ENCODE measurements around the gene MAMSTR. TPM values are rescaled to one million over a fixed set of nuclear protein-coding genes. Genes with fewer than 3 reads are reported as not detected.

The MAMSTR gene
- total and polyA plus RNA-seq, 9 of the 15 experiments (the other 6 are each of a cell fraction or from before 2014, with no cell fraction given), result 0.08 to 1.00 (median 0.40) TPM; not detected in 1

- TF ChIP-seq REST (IDR thresholded peaks at IDR 0.05; ENCODE audit: borderline replicate concordance) (no peak), REST (CRISPR knock-in tag; IDR thresholded peaks at IDR 0.05; ENCODE audit: low read depth) (no peak), SMARCA5 (IDR thresholded peaks at IDR 0.05) (no peak), DEAF1 (CRISPR knock-in tag; IDR thresholded peaks at IDR 0.05) (no peak), ZC3H11A (IDR thresholded peaks at IDR 0.05; ENCODE audit: low read depth, low read length) (no peak), NCOR1 (IDR thresholded peaks at IDR 0.05) (no peak), KLF10 (CRISPR knock-in tag; IDR thresholded peaks at IDR 0.05) (no peak), NFIC (IDR thresholded peaks at IDR 0.05) (no peak), ATF7 (IDR thresholded peaks at IDR 0.05) (peak; percentile 97)
Observed at GRCh38 chr19:48746738-48747575, 27.4 kb upstream of the MAMSTR start, which contains the start of gene IZUMO1 (continued).

Measured in K562 (cell line).